IMR-90 (cell line): ENCODE results near the gene HES1. TPM values are rescaled to one million over a fixed set of nuclear protein-coding genes. Genes with fewer than 3 reads are reported as not detected.

Source experiments
- ATAC-seq: fragments of 200-7000 bp; cut with Tn5 transposase; 2 replicates; pipeline ENCODE4 v1.9.1; 2020; ENCODE audit warnings: low read depth, mild to moderate bottlenecking, moderate library complexity
- BruUV-seq: library from RNA; stranded (reverse); fragments of 400-500 nt; replicated peaks from 2 replicates; lab custom pipeline; 2021; lab: Mats Ljungman, UMichigan
- CTCF ChIA-PET: fragments of 300-600 bp; formaldehyde crosslinking; extraction: SDS; loops from one replicate; lab custom pipeline; 2021; ENCODE audit warnings: antibody characterized with exemption; lab: Yijun Ruan, JAX
- POLR2A ChIA-PET: fragments of 300-600 bp; sonication (Branson Sonifier 250); formaldehyde crosslinking; loops from one replicate; lab custom pipeline; 2022; ENCODE audit warnings: antibody characterized with exemption; ENCODE audit not compliant: unreplicated experiment; lab: Charles Lee
- DNase-seq: peaks from one replicate; pipeline ENCODE4 v3.0.0; 2013
- H2AFZ ChIP-seq: replicated peaks from 2 replicates; pipeline ENCODE3; 2013; ENCODE audit warnings: low read length, mild to moderate bottlenecking; ENCODE audit not compliant: poor library complexity
- H2AK5ac ChIP-seq: 2 replicates; pipeline ENCODE4 v1.6.1; 2013; ENCODE audit warnings: low read depth, low read length, inconsistent platforms
- H2AK9ac ChIP-seq: replicated peaks from 2 replicates; pipeline ENCODE3; 2013; ENCODE audit warnings: mild to moderate bottlenecking, low read depth, low read length, moderate library complexity; ENCODE audit not compliant: poor library complexity
- H2BK120ac ChIP-seq: 2 replicates; pipeline ENCODE4 v1.6.1; 2013; ENCODE audit warnings: low read depth, low read length, inconsistent platforms
- H2BK15ac ChIP-seq: 3 replicates; pipeline ENCODE4 v1.6.1; 2013; ENCODE audit warnings: low read depth, low read length, inconsistent platforms
- H2BK20ac ChIP-seq: 2 replicates; pipeline ENCODE4 v1.6.1; 2013; ENCODE audit warnings: low read depth, mild to moderate bottlenecking, inconsistent platforms, low read length, moderate library complexity
- H2BK5ac ChIP-seq: 2 replicates; pipeline ENCODE4 v1.6.1; 2013; ENCODE audit warnings: mild to moderate bottlenecking, low read depth, low read length, inconsistent platforms; ENCODE audit not compliant: poor library complexity, severe bottlenecking
- H3K14ac ChIP-seq: replicated peaks from 2 replicates; pipeline ENCODE4 v1.6.1; 2013; ENCODE audit warnings: low read depth, low read length, inconsistent platforms
- H3K18ac ChIP-seq: 2 replicates; pipeline ENCODE4 v1.6.1; 2013; ENCODE audit warnings: low read depth, low read length, control low read depth
- H3K23ac ChIP-seq: 2 replicates; pipeline ENCODE4 v1.6.1; 2013; ENCODE audit warnings: low read depth, low read length, inconsistent platforms
- H3K27ac ChIP-seq: 2 replicates; pipeline ENCODE4 v1.5.1; 2013; ENCODE audit warnings: mild to moderate bottlenecking, control low read depth, low read length; ENCODE audit not compliant: insufficient read depth
- H3K27me3 ChIP-seq: 2 replicates; pipeline ENCODE4 v1.6.1; 2013; ENCODE audit warnings: low read length; ENCODE audit not compliant: control insufficient read depth, insufficient read depth
- H3K36me3 ChIP-seq: 2 replicates; pipeline ENCODE4 v1.6.1; 2013; ENCODE audit warnings: low read length, mixed read lengths; ENCODE audit not compliant: control insufficient read depth, insufficient read depth
- H3K4ac ChIP-seq: 2 replicates; pipeline ENCODE4 v1.6.1; 2013; ENCODE audit warnings: low read depth, low read length, inconsistent platforms
- H3K4me1 ChIP-seq: 2 replicates; pipeline ENCODE4 v1.6.1; 2013; ENCODE audit warnings: low read length, mixed read lengths; ENCODE audit not compliant: control insufficient read depth, insufficient read depth
- H3K4me2 ChIP-seq: 2 replicates; pipeline ENCODE4 v1.6.1; 2013; ENCODE audit warnings: low read depth, mild to moderate bottlenecking, control low read depth, low read length, moderate library complexity
- H3K4me3 ChIP-seq: 2 replicates; pipeline ENCODE4 v1.5.1; 2013; ENCODE audit warnings: low read depth, mild to moderate bottlenecking, control low read depth, low read length, moderate library complexity; ENCODE audit not compliant: insufficient read depth
- H3K56ac ChIP-seq: 2 replicates; pipeline ENCODE4 v1.6.1; 2013; ENCODE audit warnings: low read length, inconsistent platforms; ENCODE audit not compliant: insufficient read depth; ENCODE audit errors: extremely low read depth
- H3K79me1 ChIP-seq, 2 experiments: 2 replicates each; pipeline ENCODE4 v1.6.1; 2013; ENCODE audit warnings: low read length in 2 of 2, inconsistent platforms in 1 of 2, low read depth in 1 of 2
- H3K9ac ChIP-seq: 2 replicates; pipeline ENCODE4 v1.6.1; 2013; ENCODE audit warnings: low read depth, low read length, control low read depth
- H3K9me1 ChIP-seq: 2 replicates; pipeline ENCODE4 v1.6.1; 2013; ENCODE audit warnings: low read length, inconsistent platforms; ENCODE audit not compliant: insufficient read depth
- H3K9me3 ChIP-seq: 2 replicates; pipeline ENCODE4 v1.6.1; 2013; ENCODE audit warnings: low read length; ENCODE audit not compliant: control insufficient read depth, insufficient read depth
- H4K20me1 ChIP-seq: 2 replicates; pipeline ENCODE4 v1.6.1; 2013; ENCODE audit warnings: low read length, inconsistent platforms; ENCODE audit not compliant: insufficient read depth
- H4K5ac ChIP-seq: 2 replicates; pipeline ENCODE4 v1.6.1; 2013; ENCODE audit warnings: mild to moderate bottlenecking, low read depth, low read length, control low read depth
- H4K8ac ChIP-seq, 2 experiments: 2 replicates each; pipeline ENCODE4 v1.6.1; 2013; ENCODE audit warnings: low read depth in 2 of 2, low read length in 2 of 2, control low read depth in 1 of 2, inconsistent platforms in 1 of 2
- H4K91ac ChIP-seq: 2 replicates; pipeline ENCODE4 v1.6.1; 2013; ENCODE audit warnings: low read depth, low read length, inconsistent platforms; ENCODE audit not compliant: insufficient read depth
- CHD1 ChIP-seq: IDR thresholded peaks from 2 replicates; pipeline ENCODE4 v1.6.1; 2012; ENCODE audit warnings: low read depth, low read length, improper control_type of control experiment
- RFX5 ChIP-seq: IDR thresholded peaks from 2 replicates; pipeline ENCODE4 v1.8.0; 2012; ENCODE audit warnings: low read depth, mild to moderate bottlenecking, low read length, moderate library complexity
- WGBS, 2 experiments: methylation state at CpG; one replicate each; pipeline versions ENCODE4 v1.1.5 to v1.1.7; 2013; ENCODE audit warnings: missing lambda C conversion rate in 2 of 2; ENCODE audit not compliant: insufficient read length in 1 of 2; ENCODE audit errors: extremely low coverage in 2 of 2; 5-methylcytosine and 5-hydroxymethylcytosine counted together
- dilution Hi-C: fragments of 300-500 bp; cut with HindIII; formaldehyde crosslinking; loops from one replicate; pipeline ENCODE4 v1.14.3; 2018; ENCODE audit warnings: low sequenced_read_pairs; ENCODE audit not compliant: unreplicated experiment
- in situ Hi-C: fragments of 300-500 bp; cut with MboI; formaldehyde crosslinking; loops from 3 replicates; pipeline ENCODE4 v1.14.3; 2019; ENCODE audit warnings: low sequenced_read_pairs, inconsistent platforms, mixed read lengths
- intact Hi-C: fragments of 100-400 bp; cut with micrococcal nuclease; formaldehyde crosslinking; loops from 2 replicates; pipeline ENCODE4 v1.10.0; 2022
- polyA plus RNA-seq, 3 experiments: library from polyadenylated mRNA; depleted of rRNA; stranded (reverse); fragments of >200 nt; gene quantifications; 2 replicates each; pipeline ENCODE4 v1.2.3, GENCODE V29; 2012; ENCODE audit warnings: low replicate concordance in 1 of 3
- total RNA-seq: library from RNA; depleted of rRNA; stranded (reverse); fragments of >200 nt; gene quantifications from 2 replicates; pipeline ENCODE4 v1.2.3, GENCODE V29; 2012

HES1 gene
- total and polyA plus RNA-seq, 2 of the 4 experiments (the other 2 are of a cell fraction) = 3.6 to 6.7 TPM

- Histone ChIP-seq H3K36me3 (no peaks in the 10 kb centered on the region), H2AK5ac (no peak overlapping the region; the same call in 1 of the 2 replicates), H2BK20ac (no peak overlapping the region), H3K9me3 (no peaks in the 10 kb centered on the region), H3K4me3 (no peak overlapping the region), H3K4me2 (no peak overlapping the region), H3K23ac (no peak overlapping the region), H3K56ac (no peak overlapping the region), H3K9ac (no peak overlapping the region), H3K79me1 (no peaks in the 10 kb centered on the region), H3K4ac (no peak overlapping the region), H3K18ac (no peak overlapping the region), H3K14ac (no peak overlapping the region), H4K5ac (no peak overlapping the region), H2BK5ac (no peak overlapping the region), H3K4me1 (peaks cover 3% of the 10 kb centered on the region), H2AFZ (no peak overlapping the region), H4K8ac (no peak overlapping the region), H3K9me1 (no peaks in the 10 kb centered on the region), H4K20me1 (no peaks in the 10 kb centered on the region), H4K91ac (no peak overlapping the region), H3K27me3 (peaks cover 33% of the 10 kb centered on the region), H2BK120ac (no peak overlapping the region), H3K27ac (no peak overlapping the region), H2BK15ac (no peak overlapping the region), H2AK9ac (no peak overlapping the region)
- intact Hi-C loops = no loop called here
- no peak for DNase-seq
- TF ChIP-seq CHD1 (no peak), RFX5 (no peak)
- ATAC-seq = no peak
- BruUV-seq = no TSS peak
- POLR2A ChIA-PET = no interaction called here
- WGBS, 2 experiments = 88% methylated on average over 2 of the region's 13 CpGs; no CpG with 5 or more reads in 1 of the 2 experiments
- dilution Hi-C loops = no loop called here
- CTCF ChIA-PET = no interaction called here
- in situ Hi-C loops = no loop called here
Measured at GRCh38 chr3:194120789-194121770, 14.9 kb upstream of the HES1 start.
